Midbrain (tissue), 1 donor: ENCODE data around the gene MMP24OS.

Source experiments
- DNase-seq: peaks from one replicate; lab custom pipeline; 2025; lab: John Stamatoyannopoulos, UW

The MMP24OS gene

DNA sequence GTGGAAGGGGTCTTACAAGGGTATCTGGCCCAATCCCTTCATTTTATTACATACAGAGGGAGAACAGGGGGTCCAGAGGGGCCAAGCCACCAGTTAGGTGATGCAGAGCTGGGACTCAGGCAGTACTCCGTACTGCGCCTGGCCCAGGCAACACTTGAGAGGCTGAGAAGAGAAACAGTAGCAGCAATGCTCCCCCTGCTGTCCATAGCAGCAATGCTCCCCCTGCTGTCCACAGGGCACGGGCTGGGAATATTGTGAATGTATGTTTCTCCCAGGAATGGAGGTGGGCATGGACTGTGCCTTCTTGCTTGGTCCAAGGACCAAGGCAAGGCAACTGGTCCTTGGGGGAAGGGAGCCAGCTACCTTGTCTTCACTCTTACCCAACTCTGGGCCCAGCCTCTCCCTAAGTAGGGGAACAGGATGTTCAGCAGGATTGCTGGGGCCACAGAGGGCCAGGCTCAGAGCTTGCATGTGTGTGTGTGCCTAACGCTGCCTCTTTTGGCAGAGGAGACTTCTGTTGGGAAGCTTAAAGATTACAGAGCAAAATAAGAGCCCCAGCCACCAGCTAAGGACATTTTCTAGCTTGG is 29.1 kb upstream of the MMP24OS start:
- DNase-seq: peak; percentile 22

DNA sequence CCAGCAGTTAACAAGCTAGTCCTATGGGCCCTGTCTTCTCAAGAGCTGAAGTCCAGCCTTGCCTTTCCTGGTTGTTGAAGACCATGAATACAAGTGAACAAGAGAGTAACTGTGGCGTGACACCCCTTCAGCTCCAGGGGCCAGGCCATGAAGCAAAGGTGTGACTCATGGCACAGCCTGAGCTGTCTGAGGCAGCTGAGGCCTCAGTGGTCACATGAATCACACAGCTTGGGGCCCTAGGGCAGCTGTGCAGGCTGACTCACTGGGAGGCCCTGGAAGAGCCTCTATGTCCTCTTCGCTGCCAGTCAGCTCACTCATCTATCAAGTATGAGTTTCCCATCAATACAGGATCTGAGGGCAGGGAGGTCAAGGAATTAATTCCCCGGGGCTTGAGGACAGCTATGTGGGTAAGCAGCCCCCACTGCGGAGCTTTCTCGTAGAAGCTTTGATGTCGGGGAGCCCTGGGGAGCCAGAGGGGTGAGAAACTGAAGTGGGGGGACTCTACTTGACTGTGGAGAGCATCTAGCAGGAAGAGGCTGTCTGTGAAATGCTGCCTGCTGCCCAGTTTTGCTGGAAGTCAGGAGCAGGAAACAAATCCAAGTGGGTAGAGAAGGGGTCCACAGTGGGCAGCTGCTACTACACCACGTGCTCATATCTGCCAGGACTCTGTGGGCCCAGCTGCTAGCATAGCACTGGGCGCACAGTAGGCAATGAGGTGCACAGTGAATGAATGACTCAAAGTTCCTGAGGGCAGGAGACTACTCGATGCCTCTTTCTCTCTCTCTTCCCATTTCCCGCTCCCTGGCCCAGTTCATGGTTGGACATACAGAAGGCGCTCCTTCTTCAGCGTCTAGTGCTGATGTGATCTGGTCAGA is 28.0 kb upstream of the MMP24OS start:
- DNase-seq: no peak

- DNase-seq: no peak
These were observed 27.0 kb upstream of the MMP24OS start for GRCh38 chr20:35304956-35305355.

- DNase-seq: peak; percentile 81
These were observed 26.0 kb upstream of the MMP24OS start for GRCh38 chr20:35303735-35304491.

GRCh38 chr20:35303382-35303734 is 25.4 kb upstream of the MMP24OS start:
- DNase-seq: no peak

GRCh38 chr20:35302421-35303335 is 24.8 kb upstream of the MMP24OS start:
- no peak for DNase-seq

DNA sequence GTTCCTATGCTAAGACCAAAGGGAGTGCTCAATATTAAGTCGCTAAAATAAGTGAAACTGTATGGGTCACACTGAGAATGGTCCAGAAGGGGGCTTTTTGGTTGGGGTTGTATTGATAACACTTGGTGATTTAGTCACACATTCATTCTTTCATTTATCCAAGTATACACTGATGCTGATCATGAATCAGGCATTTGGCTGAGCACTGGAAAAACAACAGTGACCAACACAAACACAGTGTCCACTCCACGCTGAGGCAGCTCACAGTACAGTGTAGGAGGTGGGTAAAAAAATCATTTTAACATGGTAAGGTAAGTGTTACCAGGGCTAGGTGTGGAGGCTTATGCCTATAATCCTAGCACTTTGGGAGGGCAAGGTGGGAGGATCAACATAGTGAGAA is 23.5 kb upstream of the MMP24OS start:
- no peak for DNase-seq

GRCh38 chr20:35300469-35301262 is 22.7 kb upstream of the MMP24OS start:
- DNase-seq: no peak

DNA sequence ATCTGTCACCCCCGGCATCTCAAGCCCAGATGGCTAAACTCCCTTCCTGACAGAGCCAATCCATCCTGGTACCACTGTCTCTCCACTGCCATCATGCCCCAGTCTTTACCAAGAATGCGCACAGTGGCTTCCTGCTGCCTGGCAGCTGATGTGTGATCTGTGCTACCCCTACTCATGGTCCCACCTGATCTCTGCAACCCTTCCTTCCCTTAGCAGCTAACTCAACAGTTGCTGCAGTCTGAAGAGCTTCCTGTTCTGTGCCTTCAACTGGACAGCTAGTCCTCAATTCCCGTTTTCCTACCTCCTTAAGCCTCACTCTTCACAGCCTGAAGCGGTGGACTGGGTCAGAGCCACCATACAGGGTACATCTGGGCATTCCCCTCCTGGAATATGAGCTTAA is 21.9 kb upstream of the MMP24OS start:
- DNase-seq: no peak

DNA sequence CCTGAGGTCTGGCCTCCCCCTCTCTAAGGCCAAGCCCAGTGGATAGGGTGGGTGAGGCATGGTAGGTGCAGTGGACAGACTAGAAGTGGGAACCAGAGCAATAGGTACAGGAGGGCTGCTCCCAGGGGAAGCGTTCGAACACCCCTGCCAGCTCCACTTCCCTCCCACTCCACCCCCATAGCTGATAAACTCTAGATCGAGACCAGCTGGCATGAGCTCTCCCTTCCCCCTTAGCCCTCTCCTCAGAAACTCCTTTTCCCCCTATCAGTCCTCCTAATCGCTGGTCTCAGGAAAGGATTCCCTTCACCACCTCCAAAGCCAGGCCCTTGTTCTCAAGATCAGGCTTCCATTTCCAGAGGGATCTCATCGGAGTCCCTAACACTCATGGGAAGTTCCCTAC is 20.3 kb upstream of the MMP24OS start:
- no peak for DNase-seq

DNA sequence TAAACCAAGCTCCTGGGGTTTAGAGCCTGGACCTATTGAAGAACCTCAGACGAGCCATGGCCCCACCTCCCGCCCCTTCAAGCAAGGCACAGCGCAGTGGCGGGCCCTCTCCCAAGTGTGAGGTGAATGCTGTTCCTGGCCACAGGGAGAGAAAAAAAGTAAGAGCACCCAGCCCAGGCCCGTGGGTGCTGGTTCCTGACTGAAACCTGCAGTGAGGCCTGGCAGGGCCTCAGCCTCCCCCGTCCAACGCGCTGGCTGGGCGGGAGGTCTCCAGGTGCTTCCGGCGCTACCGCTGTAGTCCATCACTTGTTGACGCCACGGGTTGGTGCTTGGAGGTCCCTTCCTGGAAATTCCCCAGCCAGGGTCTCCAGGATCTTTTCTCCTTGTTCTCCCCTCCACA is 19.8 kb upstream of the MMP24OS start:
- no peak for DNase-seq

DNA sequence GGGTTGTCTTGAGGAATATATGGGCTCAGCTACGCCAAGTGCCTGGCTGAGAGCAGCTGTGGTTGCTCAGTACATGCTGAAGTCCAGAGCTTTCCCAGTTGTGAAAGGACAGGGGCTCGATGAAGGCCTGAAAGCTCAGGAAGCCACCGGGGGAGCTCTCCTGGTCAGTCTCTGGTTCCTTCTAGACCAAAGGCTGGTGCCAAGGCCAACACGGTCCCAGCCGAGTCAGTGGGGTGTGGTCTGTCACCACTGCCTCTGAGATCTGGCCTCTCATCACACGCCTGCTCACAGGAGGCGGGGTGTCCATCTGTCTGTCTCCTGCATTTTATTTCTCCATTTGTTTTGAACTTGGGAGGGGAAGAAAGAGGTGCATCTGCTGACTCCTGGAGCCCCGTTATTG is 19.2 kb upstream of the MMP24OS start:
- no peak for DNase-seq

DNA sequence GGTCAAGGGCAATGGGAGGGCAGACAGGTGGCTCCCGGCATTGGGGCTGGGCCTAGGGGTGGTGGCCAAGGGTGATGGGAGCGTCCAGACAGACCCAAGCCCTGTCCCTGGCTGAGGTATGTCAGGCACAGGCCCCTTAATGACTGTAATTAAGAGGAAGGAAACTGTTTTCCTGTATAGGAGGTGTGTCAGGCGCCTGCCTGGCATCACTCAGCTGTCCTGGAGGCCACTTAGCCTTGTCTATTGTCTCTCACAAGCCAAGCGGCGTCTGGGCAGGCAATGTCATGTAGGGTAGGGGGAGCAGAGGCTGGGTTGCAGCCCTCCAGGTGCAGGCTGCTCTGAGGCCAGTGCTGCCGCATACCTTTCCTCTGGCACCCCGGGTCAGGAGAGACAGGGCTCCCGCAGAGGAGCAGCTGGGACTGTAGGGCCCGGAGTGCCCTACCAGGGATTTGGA is 18.2 kb upstream of the MMP24OS start:
- DNase-seq: no peak

DNA sequence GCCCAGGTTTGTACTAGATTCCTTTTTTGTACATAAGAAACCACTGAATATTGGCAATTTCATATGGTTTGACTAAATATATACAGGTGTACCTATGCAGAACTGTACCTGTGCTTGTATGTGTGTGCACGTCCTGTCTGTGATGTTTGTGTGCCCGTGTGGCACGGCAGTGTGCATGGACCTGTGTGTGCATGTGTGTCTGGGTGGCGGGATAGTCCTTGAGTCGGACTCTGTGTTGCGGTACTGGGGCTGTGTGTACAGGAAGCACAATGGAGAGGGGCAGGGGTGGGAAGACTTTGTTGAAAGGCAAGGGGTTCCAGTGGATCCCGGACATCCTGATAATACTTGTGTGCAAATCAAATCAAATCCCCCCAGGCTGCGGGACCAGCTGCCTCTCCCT is 17.8 kb upstream of the MMP24OS start:
- DNase-seq: no peak

- DNase-seq: no peak
These were observed 17.1 kb upstream of the MMP24OS start for GRCh38 chr20:35295058-35295457.

DNA sequence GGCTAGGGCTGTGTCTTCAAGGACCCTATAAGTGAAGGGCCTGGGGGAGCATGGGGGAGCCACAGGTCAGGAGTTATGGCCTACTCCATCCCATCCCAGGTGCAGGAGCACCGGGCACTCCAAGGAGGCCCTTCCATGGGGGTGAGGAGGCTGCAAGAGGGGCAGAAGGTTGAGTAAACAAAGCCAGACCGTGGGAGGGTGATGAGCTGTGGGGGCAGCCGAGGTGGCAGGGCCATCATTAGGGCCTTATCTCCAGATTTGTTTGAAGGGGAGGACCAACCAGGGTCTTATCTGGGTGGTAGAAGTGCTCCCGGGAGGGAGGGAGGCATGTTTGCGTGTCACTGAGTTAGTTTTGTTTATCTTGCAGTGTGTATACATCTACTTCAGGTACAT is 16.4 kb upstream of the MMP24OS start:
- DNase-seq: no peak

DNA sequence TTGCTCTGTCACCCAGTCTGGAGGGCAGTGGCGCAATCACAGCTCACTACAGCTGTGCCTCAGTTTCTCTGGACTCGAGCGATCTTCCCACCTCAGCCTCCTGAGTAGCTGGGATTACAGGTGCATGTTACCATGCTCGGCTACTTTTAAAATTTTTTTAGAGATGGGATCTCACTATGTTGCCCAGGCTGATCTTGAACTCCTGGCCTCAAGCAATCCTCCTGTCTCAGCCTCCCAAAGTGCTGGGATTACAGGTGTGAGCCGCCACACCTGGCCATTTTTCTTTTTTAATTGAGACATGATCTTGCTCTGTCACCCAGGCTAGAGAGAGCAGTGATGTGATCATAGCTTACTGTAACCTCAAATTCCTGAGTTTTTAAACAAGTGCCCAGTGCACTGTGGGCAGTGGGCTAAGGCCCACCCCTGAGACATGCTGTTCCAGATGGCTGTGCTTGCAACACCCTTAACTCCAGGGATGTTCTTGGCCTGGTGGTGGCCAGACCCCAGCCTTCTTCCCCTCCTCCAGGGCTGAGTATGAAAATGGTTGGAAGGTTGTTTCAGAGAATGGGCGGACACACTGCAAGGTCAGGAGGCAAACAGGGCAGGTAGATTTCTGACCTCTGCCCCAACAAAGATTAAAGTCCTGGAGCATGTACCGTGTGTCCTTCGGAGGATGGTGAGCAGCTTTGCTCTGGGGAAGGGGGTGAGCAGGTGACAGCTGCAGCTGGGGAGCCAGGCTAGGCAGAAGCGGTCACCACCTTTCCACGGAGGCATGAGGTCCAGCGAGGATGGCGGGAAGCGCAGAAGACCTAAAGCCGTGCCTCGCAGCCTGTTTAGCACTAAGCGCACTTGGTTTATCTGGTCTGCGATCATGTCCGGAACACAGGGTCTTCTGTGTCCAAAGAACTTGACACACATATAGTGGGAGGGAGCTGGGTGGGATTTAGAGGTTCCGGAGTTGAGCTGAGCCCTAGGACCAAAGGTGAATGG is 15.7 kb upstream of the MMP24OS start:
- no peak for DNase-seq

- no peak for DNase-seq
These were observed 14.8 kb upstream of the MMP24OS start for GRCh38 chr20:35292504-35293285.
